Measurements from ENCODE around the gene RAB36. TPM values are rescaled to one million over a fixed set of nuclear protein-coding genes. Genes with fewer than 3 reads are reported as not detected.

RAB36 gene
- total and polyA plus RNA-seq, 10 donors, result 1.0 to 3.7 (median 1.6) TPM

GRCh38 chr22:23199159-23199558 lies 53.9 kb downstream of the RAB36 start:
- peak; percentile 51 for DNase-seq
- intact Hi-C loops (cut with DNase I; ENCODE audit: low total_unique reads), result no loop called here
- Histone ChIP-seq H3K27me3 (replicated peaks in 1 of 7) (no peaks in the 10 kb centered on the region), H3K36me3 (peaks cover 0 to 29% (median 5%) of the 10 kb centered on the region in 6 donors), H3K9me3 (no peaks in the 10 kb centered on the region), H3K27ac (no peak overlapping the region), H3K4me1 (peaks cover 10 to 81% (median 41%) of the 10 kb centered on the region in 6 donors), H3K4me3 (no peak overlapping the region)
- TF ChIP-seq CTCF (IDR thresholded peaks at IDR 0.05 in 8 of 11, conservative IDR thresholded peaks at IDR 0.05 in 3 of 11) (no peak), POLR2A (IDR thresholded peaks at IDR 0.05) (no peak), POLR2AphosphoS5 (IDR thresholded peaks at IDR 0.05) (no peak)
- WGBS, 5 donors, result 51 to 91% (median 69%) methylated on average over 5 to 8 of the region's 8 CpGs

GRCh38 chr22:23200898-23201297 lies 55.6 kb downstream of the RAB36 start:
- WGBS, 5 donors, result 64 to 75% (median 69%) methylated on average over 5 of the region's 5 CpGs
- peak overlapping the region in 1 of 8 donors; percentile 27 for H3K27ac ChIP-seq
- intact Hi-C loops (cut with DNase I; ENCODE audit: low total_unique reads), result no loop called here
- no peaks in the 10 kb centered on the region for H3K9me3 ChIP-seq
- H3K4me1 ChIP-seq, result peaks cover 10 to 96% (median 46%) of the 10 kb centered on the region in 6 donors
- peak; percentile 36 for DNase-seq
- H3K36me3 ChIP-seq, result peaks cover 0 to 31% (median 5%) of the 10 kb centered on the region in 6 donors
- no peak overlapping the region for H3K4me3 ChIP-seq
- H3K27me3 ChIP-seq (replicated peaks in 1 of 7), result no peaks in the 10 kb centered on the region
- TF ChIP-seq POLR2A (IDR thresholded peaks at IDR 0.05), result no peak
- TF ChIP-seq CTCF (IDR thresholded peaks at IDR 0.05 in 8 of 11, conservative IDR thresholded peaks at IDR 0.05 in 3 of 11), result no peak
- no peak for TF ChIP-seq POLR2AphosphoS5 (IDR thresholded peaks at IDR 0.05)

- H3K36me3 ChIP-seq, result peaks cover 0 to 45% (median 5%) of the 10 kb centered on the region in 6 donors
- H3K4me1 ChIP-seq, result peaks cover 10 to 85% (median 43%) of the 10 kb centered on the region in 6 donors
- H3K4me3 ChIP-seq, result no peak overlapping the region
- DNase-seq, result peak; percentile 13
- no peaks in the 10 kb centered on the region for H3K9me3 ChIP-seq
- intact Hi-C loops (cut with DNase I; ENCODE audit: low total_unique reads), result no loop called here
- TF ChIP-seq POLR2AphosphoS5 (IDR thresholded peaks at IDR 0.05), result no peak
- TF ChIP-seq POLR2A (IDR thresholded peaks at IDR 0.05), result no peak
- TF ChIP-seq CTCF (IDR thresholded peaks at IDR 0.05 in 8 of 11, conservative IDR thresholded peaks at IDR 0.05 in 3 of 11), result no peak
- no peaks in the 10 kb centered on the region for H3K27me3 ChIP-seq (replicated peaks in 1 of 7)
- H3K27ac ChIP-seq, result no peak overlapping the region
- WGBS, 5 donors, result 76 to 86% (median 81%) methylated on average over 4 of the region's 4 CpGs
Observed at GRCh38 chr22:23202812-23203451, 57.7 kb downstream of the RAB36 start.

- H3K4me1 ChIP-seq, result peaks cover 12 to 85% (median 45%) of the 10 kb centered on the region in 6 donors
Observed at GRCh38 chr22:23203452-23204124, 58.3 kb downstream of the RAB36 start.

More at GRCh38 chr22:23203452-23204124, 58.3 kb downstream of the RAB36 start:
- no peaks in the 10 kb centered on the region for H3K27me3 ChIP-seq (replicated peaks in 1 of 7)
- peak overlapping the region in 1 of 8 donors; percentile 7 for H3K27ac ChIP-seq
- intact Hi-C loops (cut with DNase I; ENCODE audit: low total_unique reads), result no loop called here
- TF ChIP-seq POLR2AphosphoS5 (IDR thresholded peaks at IDR 0.05) (no peak), POLR2A (IDR thresholded peaks at IDR 0.05) (no peak), CTCF (IDR thresholded peaks at IDR 0.05 in 8 of 11, conservative IDR thresholded peaks at IDR 0.05 in 3 of 11) (no peak)
- H3K36me3 ChIP-seq, result peaks cover 0 to 47% (median 5%) of the 10 kb centered on the region in 6 donors
- H3K4me3 ChIP-seq, result no peak overlapping the region
- no peaks in the 10 kb centered on the region for H3K9me3 ChIP-seq
- DNase-seq, result peak; percentile 30
- WGBS, 5 donors, result 68 to 85% (median 75%) methylated on average over 7 of the region's 7 CpGs

Measured in spleen (tissue), 11 donors.